CD14-positive monocyte (primary cell): ENCODE data around the gene CDC42BPG. TPM values are rescaled to one million over a fixed set of nuclear protein-coding genes. Genes with fewer than 3 reads are reported as not detected.

Experiments
- DNase-seq, 3 donors: peaks; one replicate each; pipeline ENCODE4 v3.0.0-alpha.2; 2011 to 2022
- H2AFZ ChIP-seq: 2 replicates; pipeline ENCODE4 v1.6.0; 2012; ENCODE audit warnings: mild to moderate bottlenecking, low read depth, low read length, inconsistent platforms; ENCODE audit not compliant: insufficient read depth, poor library complexity, severe bottlenecking
- H3K27ac ChIP-seq, 2 donors: 1 replicate in 1 of 2; 2 replicates in 1 of 2; pipeline ENCODE4 v1.5.1; 2012 to 2013; ENCODE audit warnings: low read length in 2 of 2, control low read depth in 1 of 2, inconsistent platforms in 1 of 2, low read depth in 1 of 2, mild to moderate bottlenecking in 1 of 2
- H3K27me3 ChIP-seq, 2 donors: one replicate each; pipeline versions ENCODE4 v1.6.0 to v1.6.1; 2011 to 2013; ENCODE audit warnings: low read length in 2 of 2; ENCODE audit not compliant: control insufficient read depth in 2 of 2, insufficient read depth in 2 of 2
- H3K36me3 ChIP-seq, 2 donors: replicated peaks in 1 of 2; 1 replicate in 1 of 2; 2 replicates in 1 of 2; pipeline versions ENCODE4 v1.5.1 to v1.6.1; 2012 to 2013; ENCODE audit warnings: low read length in 2 of 2, control low read depth in 1 of 2, inconsistent platforms in 1 of 2, mild to moderate bottlenecking in 1 of 2; ENCODE audit not compliant: insufficient read depth in 2 of 2, control insufficient read depth in 1 of 2
- H3K4me1 ChIP-seq, 2 donors: 1 replicate in 1 of 2; 2 replicates in 1 of 2; pipeline versions ENCODE4 v1.5.1 to v1.6.1; 2012 to 2013; ENCODE audit warnings: low read length in 2 of 2, control low read depth in 1 of 2, inconsistent platforms in 1 of 2, mild to moderate bottlenecking in 1 of 2, moderate library complexity in 1 of 2; ENCODE audit not compliant: insufficient read depth in 2 of 2, control insufficient read depth in 1 of 2
- H3K4me2 ChIP-seq: replicated peaks from 2 replicates; pipeline ENCODE3; 2012; ENCODE audit warnings: low read length, moderate library complexity, mild to moderate bottlenecking; ENCODE audit not compliant: poor library complexity, severe bottlenecking; ENCODE audit errors: extremely low read depth
- H3K4me3 ChIP-seq, 3 experiments: fragments of 200-600 bp in 1 of 3; sonication (generic) in 1 of 3; replicated peaks in 1 of 3; 1 replicate in 2 of 3; 2 replicates in 1 of 3; pipeline ENCODE4 v1.5.1; 2011 to 2013; ENCODE audit warnings: low read length in 3 of 3, mild to moderate bottlenecking in 3 of 3, control low read depth in 2 of 3, low read depth in 2 of 3, inconsistent platforms in 1 of 3, moderate library complexity in 1 of 3
- H3K79me2 ChIP-seq: 2 replicates; pipeline ENCODE4 v1.6.0; 2012; ENCODE audit warnings: mild to moderate bottlenecking, control low read depth, inconsistent platforms, low read length, moderate library complexity; ENCODE audit not compliant: insufficient read depth
- H3K9ac ChIP-seq: 2 replicates; pipeline ENCODE4 v1.6.0; 2017; ENCODE audit warnings: low read length, mild to moderate bottlenecking; ENCODE audit not compliant: insufficient read depth, poor library complexity, severe bottlenecking
- H3K9me3 ChIP-seq, 2 donors: replicated peaks in 1 of 2; 1 replicate in 1 of 2; 2 replicates in 1 of 2; pipeline versions ENCODE4 v1.5.1 to v1.6.1; 2012 to 2013; ENCODE audit warnings: low read length in 2 of 2, control low read depth in 1 of 2; ENCODE audit not compliant: control insufficient read depth in 1 of 2, insufficient read depth in 1 of 2
- H4K20me1 ChIP-seq: 2 replicates; pipeline ENCODE4 v1.6.0; 2012; ENCODE audit warnings: mild to moderate bottlenecking, low read length, control low read depth, moderate library complexity; ENCODE audit not compliant: insufficient read depth
- H3K27ac Mint-ChIP-seq, 7 donors: one replicate each; pipeline ENCODE4 v1.8.0; 2020; ENCODE audit warnings: mild to moderate bottlenecking in 7 of 7, mixed read lengths in 7 of 7, moderate library complexity in 6 of 7, inconsistent platforms in 2 of 7
- H3K27me3 Mint-ChIP-seq, 3 donors: one replicate each; pipeline ENCODE4 v1.8.0; 2021 to 2022; ENCODE audit warnings: low read depth in 3 of 3, mild to moderate bottlenecking in 3 of 3, mixed read lengths in 3 of 3, moderate library complexity in 3 of 3, inconsistent platforms in 1 of 3
- H3K36me3 Mint-ChIP-seq, 2 donors: one replicate each; pipeline ENCODE4 v1.8.0; 2020; ENCODE audit warnings: mixed read lengths in 2 of 2, inconsistent platforms in 1 of 2, mild to moderate bottlenecking in 1 of 2
- H3K4me1 Mint-ChIP-seq: one replicate; pipeline ENCODE4 v1.8.0; 2020; ENCODE audit warnings: mild to moderate bottlenecking, mixed read lengths
- H3K4me3 Mint-ChIP-seq, 2 donors: one replicate each; pipeline ENCODE4 v1.8.0; 2020; ENCODE audit warnings: mild to moderate bottlenecking in 2 of 2, mixed read lengths in 2 of 2, moderate library complexity in 1 of 2
- H3K9me3 Mint-ChIP-seq, 7 donors: one replicate each; pipeline ENCODE4 v1.8.0; 2020 to 2022; ENCODE audit warnings: mixed read lengths in 7 of 7, mild to moderate bottlenecking in 6 of 7, moderate library complexity in 6 of 7, inconsistent platforms in 2 of 7
- CTCF ChIP-seq: fragments of 200-600 bp; IDR thresholded peaks from one replicate; pipeline ENCODE4 v1.8.0; 2022; ENCODE audit warnings: antibody characterized with exemption, mild to moderate bottlenecking
- WGBS: methylation state at CpG from one replicate; pipeline ENCODE4 v1.1.5; 2013; ENCODE audit warnings: missing lambda C conversion rate; ENCODE audit not compliant: insufficient coverage; 5-methylcytosine and 5-hydroxymethylcytosine counted together
- intact Hi-C, 2 donors: fragments of 100-400 bp; cut with micrococcal nuclease; formaldehyde crosslinking; loops; one replicate each; pipeline versions ENCODE4 v1.15.0 to v1.15.1; 2023
- polyA plus RNA-seq, 3 donors: library from polyadenylated mRNA; depleted of rRNA in 1 of 3; unstranded in 2 of 3; stranded (reverse) in 1 of 3; fragments of 300-500 nt in 2 of 3; fragments of >200 nt in 1 of 3; fragmentation: Illumina TruSeq in 2 of 3; gene quantifications; 1 replicate in 2 of 3; 2 replicates in 1 of 3; pipeline ENCODE4 v1.2.3, GENCODE V29; 2012 to 2021

CDC42BPG gene
- polyA plus RNA-seq, 3 donors: 0.23 TPM; not detected in 2

GRCh38 chr11:64857485-64857884, 13.0 kb upstream of the CDC42BPG start:
- Histone ChIP-seq H3K9ac (peak overlapping the region; percentile 12), H3K9me3 (no peaks in the 10 kb centered on the region), H2AFZ (no peak overlapping the region), H3K79me2 (peaks cover 62% of the 10 kb centered on the region), H3K27me3 (no peaks in the 10 kb centered on the region), H3K27ac (peak overlapping the region in 1 of 2 donors; percentile 85), H3K4me1 (peaks cover 100% of the 10 kb centered on the region in 2 donors), H3K36me3 (peaks cover 19 to 22% of the 10 kb centered on the region in 2 donors), H4K20me1 (peaks cover 52% of the 10 kb centered on the region), H3K4me3 (peak overlapping the region in 1 of 3 experiments; percentile 14), H3K4me2 (no peak overlapping the region)
- peaks cover 67 to 75% of the 10 kb centered on the region in 2 donors for H3K36me3 Mint-ChIP-seq
- peaks cover 0 to 8% (median 3%) of the 10 kb centered on the region in 3 donors for H3K27me3 Mint-ChIP-seq
- no peak for DNase-seq
- 96% methylated on average over 2 of the region's 6 CpGs for WGBS
- H3K9me3 Mint-ChIP-seq: peaks cover 0 to 2% (median 0%) of the 10 kb centered on the region in 7 donors
- H3K4me3 Mint-ChIP-seq: peak overlapping the region in 1 of 2 donors; percentile 48
- intact Hi-C loops: loop anchor here in 1 of 2 donors (2.0 kb wide), 1 partner anchor 13 kb away; no protein-coding TSS in a partner anchor
- H3K27ac Mint-ChIP-seq: peak overlapping the region; percentile 46 to 96 (median 71)
- no peak for TF ChIP-seq CTCF
- peaks cover 96% of the 10 kb centered on the region for H3K4me1 Mint-ChIP-seq

- WGBS: 40% methylated on average over 13 of the region's 20 CpGs
- Histone ChIP-seq H3K27me3 (no peaks in the 10 kb centered on the region), H3K4me1 (peaks cover 100% of the 10 kb centered on the region in 2 donors), H4K20me1 (peaks cover 53% of the 10 kb centered on the region), H3K4me3 (peak overlapping the region in 1 of 3 experiments; percentile 34), H2AFZ (no peak overlapping the region), H3K36me3 (peaks cover 24 to 28% of the 10 kb centered on the region in 2 donors), H3K9me3 (no peaks in the 10 kb centered on the region), H3K9ac (peak overlapping the region; percentile 65), H3K79me2 (peaks cover 56% of the 10 kb centered on the region), H3K27ac (peak overlapping the region; percentile 36 to 85), H3K4me2 (peak overlapping the region; percentile 48)
- Mint-ChIP-seq H3K9me3 (peaks cover 0 to 2% (median 0%) of the 10 kb centered on the region in 7 donors), H3K4me1 (peaks cover 97% of the 10 kb centered on the region), H3K4me3 (peak overlapping the region; percentile 55 to 68), H3K27me3 (peaks cover 3 to 9% (median 3%) of the 10 kb centered on the region in 3 donors), H3K27ac (peak overlapping the region; percentile 83 to 97 (median 90)), H3K36me3 (peaks cover 72 to 84% of the 10 kb centered on the region in 2 donors)
- intact Hi-C loops: loop anchor here in 1 of 2 donors (2.0 kb wide), 1 partner anchor 14 kb away; no protein-coding TSS in a partner anchor
- DNase-seq: peak; percentile 93 to 99 (median 98)
- TF ChIP-seq CTCF: no peak
These were observed 12.2 kb upstream of the CDC42BPG start for GRCh38 chr11:64856382-64857227.
